ENCODE results near the gene DHRS4. TPM values are rescaled to one million over a fixed set of nuclear protein-coding genes. Genes with fewer than 3 reads are reported as not detected.

DHRS4 gene
- total and polyA plus RNA-seq, 2 of the 13 experiments (the other 11 are each of a cell fraction or from before 2014, with no cell fraction given): 23.9 to 45.1 TPM

DNA sequence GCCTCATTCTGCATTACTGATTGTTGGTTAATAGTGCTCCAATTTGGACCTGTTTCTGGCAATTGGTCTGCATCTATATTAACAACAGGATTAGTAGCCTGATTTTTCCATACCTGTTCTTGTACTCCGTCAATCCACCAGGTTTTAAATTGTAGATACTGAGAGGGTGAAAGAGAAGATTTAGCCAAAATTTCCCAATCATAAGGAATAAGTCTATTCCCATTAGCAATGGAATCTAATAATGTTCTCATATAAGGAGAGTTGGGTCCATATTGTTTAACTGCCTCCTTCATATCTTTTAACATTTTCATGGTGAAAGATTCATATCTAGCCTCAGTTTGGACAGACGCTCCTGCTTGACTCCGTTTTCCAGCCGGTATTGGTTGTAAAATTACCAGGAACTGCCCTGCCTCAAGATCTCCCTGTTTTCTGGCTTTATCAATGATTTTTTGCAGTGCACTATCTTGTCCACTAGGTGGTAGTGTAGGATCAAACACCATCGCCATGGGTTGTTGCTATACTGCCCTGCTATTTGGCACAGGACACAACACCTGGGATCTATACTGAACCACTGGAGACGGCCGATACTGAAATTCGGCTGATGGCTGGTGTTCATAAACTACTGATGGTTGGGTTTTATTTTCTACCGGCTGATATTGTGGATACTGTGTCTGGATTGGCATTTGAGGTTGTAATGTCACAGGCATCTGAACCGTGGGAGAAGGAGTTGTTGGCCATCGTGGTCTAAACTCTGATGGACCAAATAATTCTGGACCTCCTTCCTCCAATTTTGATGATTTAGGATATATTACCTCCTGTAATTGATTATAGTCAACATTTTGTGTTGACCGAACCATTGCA, 60.3 kb downstream of the DHRS4 start (continued):
- TF ChIP-seq, protein P1, sequence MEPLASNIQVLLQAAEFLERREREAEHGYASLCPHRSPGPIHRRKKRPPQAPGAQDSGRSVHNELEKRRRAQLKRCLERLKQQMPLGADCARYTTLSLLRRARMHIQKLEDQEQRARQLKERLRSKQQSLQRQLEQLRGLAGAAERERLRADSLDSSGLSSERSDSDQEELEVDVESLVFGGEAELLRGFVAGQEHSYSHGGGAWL (CRISPR knock-in tag; IDR thresholded peaks at IDR 0.05): no peak
- TF ChIP-seq, protein P2, sequence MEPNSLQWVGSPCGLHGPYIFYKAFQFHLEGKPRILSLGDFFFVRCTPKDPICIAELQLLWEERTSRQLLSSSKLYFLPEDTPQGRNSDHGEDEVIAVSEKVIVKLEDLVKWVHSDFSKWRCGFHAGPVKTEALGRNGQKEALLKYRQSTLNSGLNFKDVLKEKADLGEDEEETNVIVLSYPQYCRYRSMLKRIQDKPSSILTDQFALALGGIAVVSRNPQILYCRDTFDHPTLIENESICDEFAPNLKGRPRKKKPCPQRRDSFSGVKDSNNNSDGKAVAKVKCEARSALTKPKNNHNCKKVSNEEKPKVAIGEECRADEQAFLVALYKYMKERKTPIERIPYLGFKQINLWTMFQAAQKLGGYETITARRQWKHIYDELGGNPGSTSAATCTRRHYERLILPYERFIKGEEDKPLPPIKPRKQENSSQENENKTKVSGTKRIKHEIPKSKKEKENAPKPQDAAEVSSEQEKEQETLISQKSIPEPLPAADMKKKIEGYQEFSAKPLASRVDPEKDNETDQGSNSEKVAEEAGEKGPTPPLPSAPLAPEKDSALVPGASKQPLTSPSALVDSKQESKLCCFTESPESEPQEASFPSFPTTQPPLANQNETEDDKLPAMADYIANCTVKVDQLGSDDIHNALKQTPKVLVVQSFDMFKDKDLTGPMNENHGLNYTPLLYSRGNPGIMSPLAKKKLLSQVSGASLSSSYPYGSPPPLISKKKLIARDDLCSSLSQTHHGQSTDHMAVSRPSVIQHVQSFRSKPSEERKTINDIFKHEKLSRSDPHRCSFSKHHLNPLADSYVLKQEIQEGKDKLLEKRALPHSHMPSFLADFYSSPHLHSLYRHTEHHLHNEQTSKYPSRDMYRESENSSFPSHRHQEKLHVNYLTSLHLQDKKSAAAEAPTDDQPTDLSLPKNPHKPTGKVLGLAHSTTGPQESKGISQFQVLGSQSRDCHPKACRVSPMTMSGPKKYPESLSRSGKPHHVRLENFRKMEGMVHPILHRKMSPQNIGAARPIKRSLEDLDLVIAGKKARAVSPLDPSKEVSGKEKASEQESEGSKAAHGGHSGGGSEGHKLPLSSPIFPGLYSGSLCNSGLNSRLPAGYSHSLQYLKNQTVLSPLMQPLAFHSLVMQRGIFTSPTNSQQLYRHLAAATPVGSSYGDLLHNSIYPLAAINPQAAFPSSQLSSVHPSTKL (CRISPR knock-in tag; IDR thresholded peaks at IDR 0.05): peak; percentile 74; the same call in 1 of the 2 replicates
- TF ChIP-seq HDAC1 (CRISPR knock-in tag; IDR thresholded peaks at IDR 0.05): no peak
- TF ChIP-seq ZNF256 (CRISPR knock-in tag; conservative IDR thresholded peaks at IDR 0.05): no peak
- TF ChIP-seq EHMT2 (IDR thresholded peaks at IDR 0.05; ENCODE audit: borderline replicate concordance, low read depth, low read length): no peak
- TF ChIP-seq, protein P3, sequence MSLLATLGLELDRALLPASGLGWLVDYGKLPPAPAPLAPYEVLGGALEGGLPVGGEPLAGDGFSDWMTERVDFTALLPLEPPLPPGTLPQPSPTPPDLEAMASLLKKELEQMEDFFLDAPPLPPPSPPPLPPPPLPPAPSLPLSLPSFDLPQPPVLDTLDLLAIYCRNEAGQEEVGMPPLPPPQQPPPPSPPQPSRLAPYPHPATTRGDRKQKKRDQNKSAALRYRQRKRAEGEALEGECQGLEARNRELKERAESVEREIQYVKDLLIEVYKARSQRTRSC (CRISPR knock-in tag; IDR thresholded peaks at IDR 0.05; ENCODE audit: low read depth): no peak
- TF ChIP-seq, protein P4, sequence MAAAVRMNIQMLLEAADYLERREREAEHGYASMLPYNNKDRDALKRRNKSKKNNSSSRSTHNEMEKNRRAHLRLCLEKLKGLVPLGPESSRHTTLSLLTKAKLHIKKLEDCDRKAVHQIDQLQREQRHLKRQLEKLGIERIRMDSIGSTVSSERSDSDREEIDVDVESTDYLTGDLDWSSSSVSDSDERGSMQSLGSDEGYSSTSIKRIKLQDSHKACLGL (CRISPR knock-in tag; IDR thresholded peaks at IDR 0.05): no peak
- no peak for TF ChIP-seq THYN1 (CRISPR knock-in tag; IDR thresholded peaks at IDR 0.05; ENCODE audit: borderline replicate concordance, low read depth)
- no peak for TF ChIP-seq KDM4B (CRISPR knock-in tag; IDR thresholded peaks at IDR 0.05)
- TF ChIP-seq ZSCAN22 (CRISPR knock-in tag; IDR thresholded peaks at IDR 0.05): no peak
- no peak for TF ChIP-seq SAFB2 (CRISPR knock-in tag; IDR thresholded peaks at IDR 0.05; ENCODE audit: borderline replicate concordance, low read depth)
- no peak; the same call in 1 of the 2 replicates for TF ChIP-seq MEIS2 (CRISPR knock-in tag; IDR thresholded peaks at IDR 0.05)
- peak; percentile 38; the same call in 1 of the 2 replicates for TF ChIP-seq ZNF331 (CRISPR knock-in tag; IDR thresholded peaks at IDR 0.05)
- TF ChIP-seq ZNF883 (CRISPR knock-in tag; IDR thresholded peaks at IDR 0.05; ENCODE audit: not compliant biosample characterization): peak; percentile 37
- no peak for TF ChIP-seq ZNF234 (CRISPR knock-in tag; conservative IDR thresholded peaks at IDR 0.05)
- no peak for TF ChIP-seq ZNF607 (CRISPR knock-in tag; IDR thresholded peaks at IDR 0.05; ENCODE audit: borderline replicate concordance)
- TF ChIP-seq ZNF781 (CRISPR knock-in tag; IDR thresholded peaks at IDR 0.05; ENCODE audit: borderline replicate concordance, not compliant biosample characterization): peak; percentile 51
- TF ChIP-seq ZNF343 (CRISPR knock-in tag; IDR thresholded peaks at IDR 0.05): no peak
